NCI-H1105 (cell line): ENCODE data around the gene ABHD2.
A peak's percentile ranks its signal among the peaks of the same experiment; 100 is the strongest.
"Not testable (repeated sequence)": the region's sequence is repeated elsewhere in the genome, so short reads cannot be mapped to it uniquely, and the experiment has no call there.

Experiments
- DNase-seq: peaks from one replicate; lab custom pipeline; 2025; lab: John Stamatoyannopoulos, UW

Gene ABHD2

GRCh38 chr15:89227425-89227824, 139.2 kb downstream of the ABHD2 start:
- no peak for DNase-seq

GRCh38 chr15:89230277-89230676, 142.0 kb downstream of the ABHD2 start:
- DNase-seq: no peak

- no peak for DNase-seq
Measured at GRCh38 chr15:89231832-89232231, 143.6 kb downstream of the ABHD2 start.

- not testable (repeated sequence) for DNase-seq
Measured at GRCh38 chr15:89239883-89240810, 151.9 kb downstream of the ABHD2 start.

GRCh38 chr15:89243046-89243690, 154.9 kb downstream of the ABHD2 start:
- no peak for DNase-seq

- DNase-seq: peak; percentile 68
Measured at GRCh38 chr15:89243691-89244573, 155.7 kb downstream of the ABHD2 start, which contains the start of gene FANCI. TSS of gene FANCI (plus strand) at chr15:89243979. CDS start at chr15:89247648, 3,669 bp downstream.

- DNase-seq: no peak
Measured at GRCh38 chr15:89244574-89244903, 156.3 kb downstream of the ABHD2 start.

- no peak for DNase-seq
Measured at GRCh38 chr15:89247446-89247845, 159.2 kb downstream of the ABHD2 start.

- no peak for DNase-seq
Measured at GRCh38 chr15:89248584-89248983, 160.3 kb downstream of the ABHD2 start.

GRCh38 chr15:89250142-89250541, 161.9 kb downstream of the ABHD2 start:
- not testable (repeated sequence) for DNase-seq
